Upper lobe of left lung (tissue), 6 donors: ENCODE measurements around the gene TMEM175. TPM values are rescaled to one million over a fixed set of nuclear protein-coding genes. Genes with fewer than 3 reads are reported as not detected.

Source experiments
- ATAC-seq, 2 donors: fragments of 200-7000 bp; cut with Tn5 transposase; one replicate each; pipeline ENCODE4 v1.9.1; 2022; ENCODE audit warnings: mild to moderate bottlenecking in 2 of 2, moderate library complexity in 2 of 2; ENCODE audit not compliant: low FRiP score in 2 of 2
- DNase-seq, 2 donors: peaks; one replicate each; pipeline ENCODE4 v3.0.0-alpha.2; 2019 to 2020
- H3K27ac ChIP-seq, 4 donors: fragments of 200-600 bp; sonication (generic); one replicate each; pipeline ENCODE4 v1.5.1; 2016 to 2019
- H3K27me3 ChIP-seq, 4 donors: fragments of 200-600 bp; sonication (generic); one replicate each; pipeline ENCODE4 v1.5.1; 2017 to 2019
- H3K36me3 ChIP-seq, 4 donors: fragments of 200-600 bp; sonication (generic); one replicate each; pipeline ENCODE4 v1.5.1; 2016 to 2019
- H3K4me1 ChIP-seq, 4 donors: fragments of 200-600 bp; sonication (generic); one replicate each; pipeline ENCODE4 v1.5.1; 2018 to 2019
- H3K4me3 ChIP-seq, 4 donors: fragments of 200-600 bp; sonication (generic); one replicate each; pipeline ENCODE4 v1.5.1; 2017 to 2019; ENCODE audit warnings: mild to moderate bottlenecking in 2 of 4, moderate library complexity in 1 of 4
- H3K9me3 ChIP-seq, 4 donors: fragments of 200-600 bp; sonication (generic); one replicate each; pipeline ENCODE4 v1.5.1; 2018 to 2019
- EP300 ChIP-seq, 4 donors: sonication (generic); formaldehyde crosslinking; IDR thresholded peaks; one replicate each; pipeline ENCODE4 v1.5.1; 2017; ENCODE audit warnings: antibody characterized with exemption in 4 of 4, control low read depth in 2 of 4
- POLR2A ChIP-seq, 4 donors: fragments of 450-650 bp; IDR thresholded peaks; one replicate each; pipeline ENCODE4 v1.5.1; 2016 to 2017; ENCODE audit warnings: antibody characterized with exemption in 4 of 4, mild to moderate bottlenecking in 2 of 4
- POLR2AphosphoS5 ChIP-seq, 2 donors: sonication (generic); formaldehyde crosslinking; IDR thresholded peaks; one replicate each; pipeline ENCODE4 v1.5.1; 2017; ENCODE audit warnings: antibody characterized with exemption in 2 of 2
- WGBS, 2 donors: methylation state at CpG; one replicate each; pipeline ENCODE4 v1.1.5; 2017 to 2018; 5-methylcytosine and 5-hydroxymethylcytosine counted together
- total RNA-seq, 6 donors: library from RNA; depleted of rRNA in 4 of 6; stranded (reverse); fragments of >200 nt in 4 of 6; gene quantifications; one replicate each; pipeline versions ENCODE4 v1.1.0 to v1.2.1, GENCODE V29; 2016 to 2021
- TF ChIP-seq, protein P1 (sequence below), 6 experiments: fragments of 450-650 bp in 4 of 6; fragments of 200-600 bp in 2 of 6; sonication (generic) in 2 of 6; IDR thresholded peaks; one replicate each; pipeline ENCODE4 v1.5.1; 2016 to 2019; ENCODE audit warnings: antibody characterized with exemption in 6 of 6
- donor health status: DM: no; HTN: no; CAD: no; lungs with moderate emphysema.
- donor health status: DM: no; HTN: yes; CAD: no; lungs with severe emphysema.

Gene TMEM175
- total RNA-seq, 6 donors from 2014 or later: 24.6 to 126 (median 41.8) TPM

DNA sequence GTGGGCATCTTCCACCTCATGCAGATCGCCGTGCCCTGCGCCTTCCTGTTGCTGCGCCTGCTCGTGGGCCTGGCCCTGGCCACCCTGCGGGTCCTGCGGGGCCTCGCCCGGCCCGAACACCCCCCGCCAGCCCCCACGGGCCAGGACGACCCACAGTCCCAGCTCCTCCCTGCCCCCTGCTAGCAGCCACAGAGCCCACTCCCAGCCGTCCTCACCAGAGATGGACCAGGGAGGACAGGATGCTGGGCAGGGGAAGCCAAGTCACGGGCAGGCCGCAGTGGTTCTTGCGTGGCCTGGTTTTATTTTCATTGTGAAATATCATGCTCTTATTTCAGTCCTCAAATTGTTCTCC, 26.0 kb downstream of the TMEM175 start:
- ATAC-seq (no peak), DNase-seq (no peak)
- TF ChIP-seq POLR2A (IDR thresholded peaks at IDR 0.05) (no peak), POLR2AphosphoS5 (IDR thresholded peaks at IDR 0.05) (no peak), EP300 (IDR thresholded peaks at IDR 0.05) (no peak)
- TF ChIP-seq, protein P1, sequence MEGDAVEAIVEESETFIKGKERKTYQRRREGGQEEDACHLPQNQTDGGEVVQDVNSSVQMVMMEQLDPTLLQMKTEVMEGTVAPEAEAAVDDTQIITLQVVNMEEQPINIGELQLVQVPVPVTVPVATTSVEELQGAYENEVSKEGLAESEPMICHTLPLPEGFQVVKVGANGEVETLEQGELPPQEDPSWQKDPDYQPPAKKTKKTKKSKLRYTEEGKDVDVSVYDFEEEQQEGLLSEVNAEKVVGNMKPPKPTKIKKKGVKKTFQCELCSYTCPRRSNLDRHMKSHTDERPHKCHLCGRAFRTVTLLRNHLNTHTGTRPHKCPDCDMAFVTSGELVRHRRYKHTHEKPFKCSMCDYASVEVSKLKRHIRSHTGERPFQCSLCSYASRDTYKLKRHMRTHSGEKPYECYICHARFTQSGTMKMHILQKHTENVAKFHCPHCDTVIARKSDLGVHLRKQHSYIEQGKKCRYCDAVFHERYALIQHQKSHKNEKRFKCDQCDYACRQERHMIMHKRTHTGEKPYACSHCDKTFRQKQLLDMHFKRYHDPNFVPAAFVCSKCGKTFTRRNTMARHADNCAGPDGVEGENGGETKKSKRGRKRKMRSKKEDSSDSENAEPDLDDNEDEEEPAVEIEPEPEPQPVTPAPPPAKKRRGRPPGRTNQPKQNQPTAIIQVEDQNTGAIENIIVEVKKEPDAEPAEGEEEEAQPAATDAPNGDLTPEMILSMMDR (IDR thresholded peaks at IDR 0.05): no peak
- Histone ChIP-seq H3K27me3 (no peaks in the 10 kb centered on the region), H3K36me3 (peaks cover 0 to 89% (median 54%) of the 10 kb centered on the region in 4 donors), H3K4me1 (no peaks in the 10 kb centered on the region), H3K4me3 (no peak overlapping the region), H3K27ac (no peak overlapping the region), H3K9me3 (no peaks in the 10 kb centered on the region)
- 92 to 93% methylated on average over 6 to 14 of the region's 17 CpGs for WGBS, 2 donors

DNA sequence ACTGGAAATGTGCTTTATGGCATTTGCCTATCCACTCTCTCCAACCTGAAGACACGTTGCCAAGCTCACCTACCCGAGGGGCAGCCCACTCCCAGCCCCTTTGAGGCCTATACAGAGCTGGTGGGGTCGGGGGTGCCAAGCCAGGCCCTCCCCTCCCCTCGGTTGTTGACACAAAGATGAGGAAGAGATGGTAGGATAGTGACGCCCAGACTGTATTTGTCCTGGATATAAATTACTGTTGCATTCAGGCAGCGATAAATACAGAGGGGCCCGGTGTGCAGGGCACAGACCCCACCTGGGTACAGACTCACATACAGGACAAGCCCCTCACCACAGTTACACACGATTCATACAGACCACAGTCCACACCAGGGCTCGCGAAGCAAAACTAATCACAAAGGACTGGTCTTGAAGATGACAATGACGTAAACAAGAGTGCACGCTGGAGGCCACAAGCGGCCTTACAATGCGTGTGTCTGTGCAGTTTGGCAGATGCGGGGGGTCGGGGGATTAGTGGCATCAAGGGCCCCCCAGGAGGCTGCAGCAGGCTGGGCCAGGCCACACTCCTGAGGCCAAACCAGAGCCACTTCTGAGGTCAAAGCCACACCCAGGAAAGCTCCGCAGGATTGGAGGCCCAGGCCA, 26.6 kb downstream of the TMEM175 start:
- Histone ChIP-seq H3K27me3 (no peaks in the 10 kb centered on the region), H3K36me3 (peaks cover 0 to 86% (median 52%) of the 10 kb centered on the region in 4 donors), H3K4me1 (no peaks in the 10 kb centered on the region), H3K27ac (no peak overlapping the region), H3K4me3 (no peak overlapping the region), H3K9me3 (no peaks in the 10 kb centered on the region)
- whole genome bisulfite sequencing, 2 donors: 88 to 89% methylated on average over 16 to 17 of the region's 17 CpGs
- TF ChIP-seq POLR2A (IDR thresholded peaks at IDR 0.05): no peak
- TF ChIP-seq POLR2AphosphoS5 (IDR thresholded peaks at IDR 0.05): no peak
- no peak for TF ChIP-seq EP300 (IDR thresholded peaks at IDR 0.05)
- TF ChIP-seq, protein P1 (IDR thresholded peaks at IDR 0.05): no peak
- DNase-seq (no peak), ATAC-seq (no peak)

DNA sequence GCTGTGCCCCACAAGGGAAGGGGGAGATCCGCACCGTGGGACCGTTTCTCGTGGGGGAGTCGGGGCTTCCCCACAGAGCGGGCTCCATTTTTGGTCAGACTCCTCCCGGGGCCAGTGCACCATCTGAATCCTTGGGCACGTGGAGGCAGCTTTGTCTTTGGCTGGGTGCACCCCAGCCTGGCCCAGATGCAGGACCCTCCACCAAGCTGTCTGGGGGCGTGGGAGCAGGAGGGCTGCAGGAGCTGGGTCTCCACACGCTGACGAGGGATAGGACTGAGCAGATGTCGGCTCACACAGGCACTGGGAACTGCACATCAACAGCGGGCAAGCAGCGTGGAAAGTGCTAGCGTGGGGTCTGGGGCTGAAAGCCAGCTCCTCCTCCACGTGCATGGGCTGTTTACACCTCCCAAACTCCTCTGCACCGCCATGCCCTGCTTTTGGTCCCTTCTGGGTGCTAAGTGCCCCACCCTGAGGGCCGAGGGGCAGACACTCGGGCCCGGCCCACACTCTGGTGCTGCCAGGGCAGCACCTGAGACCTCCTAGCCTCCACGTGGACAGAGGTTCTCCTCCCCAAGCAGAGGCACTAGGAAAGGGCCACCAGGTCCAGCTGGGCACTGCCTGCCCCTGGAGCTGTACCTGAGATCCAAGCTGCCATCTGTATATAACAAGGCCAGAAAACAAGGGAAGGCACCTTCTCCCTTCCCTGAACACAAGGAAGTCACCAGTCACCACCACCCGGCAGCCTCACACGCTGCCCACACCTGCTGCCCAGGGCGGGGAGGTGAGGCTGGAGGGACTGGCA, 27.3 kb downstream of the TMEM175 start:
- no peak for TF ChIP-seq POLR2A (IDR thresholded peaks at IDR 0.05)
- TF ChIP-seq EP300 (IDR thresholded peaks at IDR 0.05): no peak
- TF ChIP-seq POLR2AphosphoS5 (IDR thresholded peaks at IDR 0.05): no peak
- TF ChIP-seq, protein P1 (IDR thresholded peaks at IDR 0.05): no peak
- 86 to 92% methylated on average over 18 to 22 of the region's 24 CpGs for WGBS, 2 donors
- Histone ChIP-seq H3K4me3 (no peak overlapping the region), H3K36me3 (peaks cover 0 to 79% (median 50%) of the 10 kb centered on the region in 4 donors), H3K9me3 (no peaks in the 10 kb centered on the region), H3K27ac (no peak overlapping the region), H3K27me3 (no peaks in the 10 kb centered on the region), H3K4me1 (no peaks in the 10 kb centered on the region)
- DNase-seq (peak in 1 of 2 donors; percentile 67), ATAC-seq (no peak)

DNA sequence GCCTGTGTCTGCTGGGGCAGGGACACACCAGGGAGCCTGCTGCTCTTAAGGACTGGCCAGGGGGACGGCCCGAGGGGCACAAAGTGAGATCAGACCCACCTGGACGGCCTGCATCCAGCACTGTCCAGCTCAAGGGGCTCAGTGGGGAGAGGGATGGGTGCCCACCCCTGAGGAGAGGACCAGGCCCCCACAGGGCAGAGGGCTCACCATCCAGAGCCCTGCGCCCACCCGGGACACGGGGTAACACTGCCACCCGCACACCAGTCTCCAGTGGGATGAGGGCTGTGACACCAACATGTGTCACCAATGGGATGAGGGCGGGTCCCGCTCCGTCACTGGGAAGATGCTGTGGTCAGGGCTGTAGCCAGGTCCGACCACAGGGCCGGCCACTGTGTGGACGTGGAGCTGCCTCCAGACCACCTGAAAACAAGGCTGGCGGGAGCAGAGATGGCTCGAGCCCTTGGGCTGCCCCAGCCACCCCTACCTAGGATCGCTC, 27.9 kb downstream of the TMEM175 start:
- Histone ChIP-seq H3K27me3 (no peaks in the 10 kb centered on the region), H3K9me3 (no peaks in the 10 kb centered on the region), H3K27ac (no peak overlapping the region), H3K4me3 (no peak overlapping the region), H3K4me1 (no peaks in the 10 kb centered on the region), H3K36me3 (peaks cover 0 to 79% (median 54%) of the 10 kb centered on the region in 4 donors)
- TF ChIP-seq, protein P1 (IDR thresholded peaks at IDR 0.05): no peak
- TF ChIP-seq POLR2AphosphoS5 (IDR thresholded peaks at IDR 0.05) (no peak), EP300 (IDR thresholded peaks at IDR 0.05) (no peak), POLR2A (IDR thresholded peaks at IDR 0.05) (no peak)
- 80 to 91% methylated on average over 1 to 16 of the region's 16 CpGs for WGBS, 2 donors
- ATAC-seq: no peak
- peak in 1 of 2 donors; percentile 64 for DNase-seq
